Activated T-cell treated with anti-CD3 and anti-CD28 coated beads, Interleukin-2, amount 50 U/mL, for 1 hour (primary cell): ENCODE measurements around the gene RERE.

Experiments
- DNase-seq: peaks from one replicate; pipeline ENCODE4 v3.0.0-alpha.2; 2020

RERE gene

DNA sequence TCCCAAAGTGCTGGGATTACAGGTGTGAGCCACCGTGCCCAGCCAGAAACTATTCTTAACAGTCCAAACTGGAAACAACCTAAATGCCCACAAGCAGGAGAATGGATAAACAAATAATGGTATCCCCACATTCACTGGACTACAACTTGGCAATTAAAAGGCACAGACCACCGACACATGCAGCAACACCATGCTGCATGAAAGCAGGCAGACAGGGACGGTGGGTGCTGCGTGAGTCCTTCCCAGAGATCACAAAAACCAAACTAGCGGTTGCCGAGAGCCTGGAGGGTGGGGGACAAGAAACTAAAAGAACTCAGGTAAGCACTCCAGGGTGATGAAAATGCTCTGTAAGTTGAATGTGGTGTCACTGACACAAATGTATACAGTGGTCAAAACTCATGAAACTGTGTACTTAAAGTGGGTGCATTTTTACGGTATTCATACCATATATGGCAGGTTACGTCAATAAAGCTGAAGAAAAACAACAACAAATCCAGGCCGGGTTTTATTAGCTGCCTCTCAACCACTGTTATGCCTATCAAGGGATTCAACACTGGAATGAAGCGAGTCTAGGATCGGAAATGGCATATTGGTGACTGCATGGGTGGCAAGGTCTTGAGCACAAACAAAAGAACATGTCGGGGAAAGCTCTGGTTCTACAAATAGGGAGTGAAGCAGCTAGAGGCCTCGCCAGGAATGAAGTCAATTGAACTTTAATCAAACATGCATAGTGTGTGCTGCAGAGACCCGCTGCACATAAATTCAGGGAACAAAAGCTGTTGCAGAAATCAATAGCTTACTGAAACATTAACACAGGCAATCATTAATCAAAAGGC lies 447.2 kb downstream of the RERE start:
- no peak for DNase-seq

DNA sequence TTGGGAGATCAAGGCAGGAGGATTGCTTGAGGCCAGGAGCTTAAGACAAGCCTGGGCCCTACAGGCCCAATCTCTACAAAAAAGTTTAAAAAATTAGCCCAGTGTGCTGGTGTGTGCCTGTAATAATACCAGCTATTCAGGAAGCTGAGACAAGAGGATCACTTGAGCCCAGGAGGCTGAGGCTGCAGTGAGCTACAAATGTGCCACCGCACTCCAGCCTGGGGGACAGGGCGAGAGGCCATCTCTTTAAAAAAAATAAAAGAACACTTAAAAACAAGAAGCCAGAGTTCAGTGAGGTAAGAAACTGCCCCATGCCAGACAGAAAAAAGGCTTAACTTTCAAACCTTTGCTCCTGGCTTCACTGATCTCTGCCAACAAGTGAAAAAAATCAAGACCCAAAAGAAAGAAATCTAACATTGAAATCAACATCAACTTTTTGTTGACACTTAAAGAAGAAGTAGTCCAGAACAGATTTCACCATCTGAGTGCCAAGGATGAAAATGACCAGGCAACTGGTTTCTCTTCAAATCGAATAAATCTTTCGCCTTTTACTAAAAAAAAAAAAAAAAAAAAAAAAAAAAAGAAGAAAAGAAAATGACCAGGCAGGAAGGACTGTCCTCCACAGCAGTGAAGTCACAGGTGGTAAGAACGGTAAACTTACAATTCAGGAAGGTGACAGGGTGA lies 448.3 kb downstream of the RERE start:
- DNase-seq, result no peak

DNA sequence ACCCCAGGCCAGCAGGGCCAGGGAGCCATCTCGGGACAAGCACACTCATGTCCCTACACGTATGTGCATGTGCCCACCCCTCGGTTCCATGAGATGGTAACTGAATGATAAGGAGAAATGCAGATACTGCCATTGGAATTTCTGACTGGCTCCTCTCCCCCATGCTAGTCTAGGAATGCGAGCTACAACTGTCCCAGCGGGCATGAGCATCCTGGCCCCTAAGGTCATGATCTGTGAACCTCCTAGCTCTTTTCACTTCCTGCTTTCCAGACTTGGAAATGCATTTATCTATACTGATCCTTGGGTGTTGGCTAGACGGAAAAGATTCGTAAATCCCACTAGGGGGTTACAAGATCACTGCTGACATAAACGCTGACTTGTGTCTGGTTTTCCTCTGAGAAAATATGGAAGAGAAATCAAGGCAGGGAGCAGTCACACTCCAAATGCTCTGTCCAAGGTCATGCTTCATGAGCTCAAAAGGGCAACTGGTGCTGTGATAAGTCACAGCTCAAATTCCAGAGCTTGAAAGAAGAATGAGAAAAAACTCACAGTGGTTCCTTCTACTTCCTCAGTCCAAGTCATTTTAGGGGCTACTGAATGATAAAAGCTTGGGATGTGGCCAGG lies 449.8 kb downstream of the RERE start:
- no peak for DNase-seq

DNA sequence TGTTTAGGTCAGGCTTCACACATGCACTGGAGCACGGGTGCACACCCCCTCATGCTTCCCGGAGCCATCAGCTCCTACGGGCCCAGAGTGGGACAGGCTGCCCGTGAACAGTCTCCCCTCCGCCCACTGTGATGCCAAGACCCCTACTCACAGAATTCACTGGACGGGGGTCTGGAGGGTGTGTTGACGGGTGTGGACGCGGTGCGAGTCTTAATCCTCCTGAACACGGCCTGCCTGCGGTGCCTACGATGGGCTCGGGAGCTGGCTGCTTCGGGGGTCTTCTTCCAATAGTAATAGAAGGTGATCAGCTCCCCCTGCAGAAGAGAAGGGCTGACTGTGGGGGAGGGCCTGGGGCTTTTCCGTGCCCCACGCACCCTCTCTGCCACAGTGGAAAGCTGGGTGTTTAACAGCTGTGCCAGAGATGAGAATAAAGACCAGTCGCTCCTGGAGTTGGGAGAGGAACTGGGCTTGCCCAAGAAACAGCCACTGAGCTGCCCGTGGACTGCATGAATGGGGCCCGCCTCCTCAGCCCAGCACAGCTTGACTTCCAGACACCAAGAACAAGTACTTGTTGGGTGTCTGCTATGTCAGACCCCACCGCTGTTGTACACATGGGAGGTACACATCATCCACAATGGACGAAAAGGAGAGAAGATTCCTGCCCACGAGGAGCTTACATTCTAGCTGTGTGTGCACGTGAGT lies 451.6 kb downstream of the RERE start:
- DNase-seq, result no peak

DNA sequence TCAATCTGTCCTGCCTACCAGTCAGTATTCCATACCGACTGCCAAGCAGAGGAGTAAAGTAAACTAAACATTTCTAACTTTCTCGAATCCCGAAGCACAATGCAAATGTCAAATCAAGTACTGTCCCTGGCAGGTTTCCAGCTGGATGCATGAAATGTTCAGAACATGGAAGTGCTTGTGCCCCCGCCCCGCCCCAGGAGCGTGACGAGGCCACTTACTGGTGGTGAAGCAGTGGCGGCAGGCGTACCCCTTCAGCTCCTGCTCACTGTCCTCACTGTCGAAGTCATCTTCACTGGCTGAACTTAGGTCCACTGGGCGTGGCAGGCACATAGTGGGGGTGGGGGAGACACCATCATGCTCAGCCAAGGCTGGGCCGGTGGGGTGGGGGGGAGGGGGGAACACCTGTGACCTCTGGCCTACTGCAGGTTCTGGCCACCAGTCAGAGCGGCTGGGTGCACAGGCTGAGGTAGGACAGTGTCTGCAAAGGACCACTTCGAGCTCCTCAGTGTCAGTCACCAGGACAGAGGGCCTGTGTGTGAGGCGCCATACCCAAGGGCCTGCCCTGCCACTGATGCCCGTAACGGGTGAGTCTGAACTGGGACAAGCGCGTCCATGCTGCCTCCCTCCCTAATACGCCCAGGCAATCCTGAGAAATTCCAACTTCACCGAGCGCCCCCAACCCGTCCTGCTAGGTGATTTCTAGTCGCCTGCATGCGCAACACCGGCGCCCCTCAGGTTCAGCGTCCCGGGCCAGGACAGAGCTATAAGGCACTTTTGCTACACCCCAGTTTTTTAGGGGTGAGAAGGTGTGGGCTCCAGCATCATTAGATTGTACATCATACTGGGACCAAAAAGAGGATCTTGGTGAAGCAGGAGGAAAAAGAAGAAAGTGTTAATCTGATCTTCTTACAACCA lies 452.7 kb downstream of the RERE start:
- no peak for DNase-seq

DNA sequence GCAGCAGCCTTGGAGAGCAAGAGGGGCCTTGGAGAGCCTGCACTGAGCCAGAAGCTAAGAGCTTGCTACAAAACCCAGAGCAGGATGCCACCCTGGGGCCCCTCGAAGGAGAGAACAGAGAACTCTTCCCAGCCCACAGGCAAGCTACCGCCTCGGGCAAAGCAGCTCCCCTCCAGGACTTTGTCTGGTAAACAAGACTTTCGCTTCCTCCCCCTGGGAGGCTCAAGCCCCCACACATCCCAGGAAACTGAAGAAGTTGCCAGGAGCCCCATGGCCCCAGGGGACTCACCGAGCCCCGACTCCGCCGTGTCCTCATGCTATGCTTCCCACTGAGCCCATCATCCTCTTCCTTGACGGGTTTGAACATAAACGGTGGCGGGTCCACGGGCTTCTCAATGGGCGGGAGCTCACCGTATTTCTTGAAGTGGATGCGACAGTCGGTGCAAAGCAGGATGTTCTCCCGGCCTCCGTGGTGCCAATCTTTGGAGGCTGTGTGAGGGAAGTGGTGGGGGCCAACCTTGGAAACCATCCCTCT lies 453.6 kb downstream of the RERE start:
- DNase-seq, result no peak

DNA sequence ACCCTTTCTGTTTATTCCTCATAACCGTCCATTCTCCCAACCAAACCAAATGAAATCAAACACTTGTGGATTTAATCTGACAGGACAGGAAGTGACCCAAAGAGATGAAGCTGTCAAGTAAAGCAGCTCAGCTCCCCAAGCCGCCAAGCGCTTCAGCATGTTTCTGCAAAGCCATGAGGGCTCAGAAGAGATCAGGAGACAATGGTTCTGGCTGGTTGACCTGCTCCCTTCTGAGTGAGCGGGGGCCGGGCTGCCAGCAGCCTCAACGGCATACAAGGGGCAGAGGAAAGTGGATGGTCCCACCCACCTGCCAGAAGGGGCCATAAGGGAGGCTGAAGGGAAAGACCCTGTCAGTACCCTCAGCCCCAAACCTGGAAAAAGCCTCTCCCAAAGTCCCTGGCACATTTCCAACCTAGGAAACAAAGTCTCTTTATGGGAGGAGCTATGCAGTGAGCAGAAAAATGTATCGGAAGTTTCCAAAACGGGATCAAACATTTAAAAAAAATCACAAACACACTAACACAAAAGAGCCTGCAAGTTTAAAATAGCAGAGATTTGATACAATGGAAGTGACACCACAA lies 454.2 kb downstream of the RERE start:
- DNase-seq, result no peak

DNA sequence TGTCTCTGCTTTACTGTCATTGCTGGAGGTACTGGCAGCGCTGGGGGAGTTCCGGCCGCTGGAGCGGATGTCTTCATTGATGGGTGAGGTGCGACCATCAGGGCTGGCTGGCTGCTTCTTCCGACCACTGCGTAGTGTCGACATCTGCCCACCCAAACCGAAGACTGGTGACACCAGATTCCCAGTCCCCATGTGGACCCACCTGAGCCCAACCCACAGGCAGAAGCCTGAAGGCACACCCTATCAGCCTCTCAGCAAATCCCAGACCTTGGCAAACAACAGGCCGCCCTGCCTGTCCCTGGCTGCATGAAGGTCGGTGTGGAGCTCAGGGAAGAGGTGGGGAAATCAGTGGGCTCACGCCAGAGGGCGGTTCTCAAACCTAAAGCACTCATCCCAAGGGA lies 454.7 kb downstream of the RERE start:
- DNase-seq, result no peak

DNA sequence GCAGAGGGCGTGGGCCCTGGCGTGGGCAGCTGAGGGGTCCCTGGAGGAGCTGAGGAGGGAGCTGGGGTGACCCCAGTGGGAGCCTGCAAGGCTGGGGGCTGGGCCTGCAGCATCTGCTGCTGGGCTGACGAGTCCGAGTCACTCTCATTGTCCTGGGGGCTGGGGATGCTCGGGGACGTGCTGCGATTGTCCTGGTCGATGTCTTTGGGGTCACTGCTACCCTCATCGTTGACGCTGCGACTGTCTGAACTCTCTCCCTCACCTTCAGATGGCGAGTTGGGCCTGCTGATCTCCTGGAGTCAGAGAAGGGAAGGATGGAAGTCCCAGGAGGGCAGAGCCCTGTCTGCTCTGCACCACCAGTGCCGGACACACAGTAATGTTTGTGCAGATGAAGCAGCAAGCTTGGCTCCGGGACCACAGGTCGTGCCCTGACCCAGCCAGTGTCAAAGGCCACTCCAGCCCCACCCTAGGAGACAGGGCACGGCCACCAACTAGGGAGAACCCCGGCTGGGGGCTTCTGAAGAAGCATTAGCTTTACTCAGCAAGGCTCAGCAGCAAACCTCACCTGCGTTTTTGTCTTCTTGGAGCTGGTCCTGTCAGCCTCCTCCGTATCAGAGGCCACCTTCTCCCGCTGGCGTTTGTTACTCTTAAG lies 456.1 kb downstream of the RERE start:
- no peak for DNase-seq

DNA sequence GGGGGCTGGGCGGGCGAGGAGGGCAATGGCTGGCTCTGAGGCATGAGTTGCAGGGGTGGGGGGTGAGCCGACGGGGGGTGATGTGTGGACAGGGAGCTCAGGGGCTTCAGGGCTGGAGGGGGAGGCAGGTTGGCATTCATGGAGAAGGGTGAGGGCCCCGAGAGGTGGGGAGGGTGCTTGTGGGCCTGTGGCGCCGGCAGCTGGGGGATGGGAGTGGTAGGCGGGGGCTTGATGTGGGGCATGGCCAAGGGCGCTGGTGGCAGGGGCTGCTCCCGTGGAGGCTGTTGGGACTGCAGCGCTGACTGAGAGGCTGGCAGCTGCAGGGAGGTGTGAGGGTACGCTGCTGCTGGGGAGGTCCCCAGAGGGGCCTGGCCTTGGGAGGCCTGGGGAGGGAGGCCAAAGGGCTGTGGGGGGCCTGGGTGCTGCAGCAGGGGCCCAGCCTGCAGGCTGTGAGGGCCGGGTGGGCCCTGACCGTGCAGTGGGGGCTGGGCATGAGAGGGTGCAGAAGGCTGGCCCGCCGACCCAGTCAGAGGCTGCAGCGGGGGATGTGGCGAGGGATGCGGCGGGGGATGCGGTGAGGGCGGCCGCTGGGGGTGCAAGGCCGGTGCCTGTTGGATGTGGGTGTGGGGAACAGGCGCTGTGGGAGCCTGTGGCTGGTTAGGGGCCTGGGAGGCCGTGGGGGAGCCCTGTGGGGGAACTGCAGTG lies 456.8 kb downstream of the RERE start:
- DNase-seq, result no peak

DNA sequence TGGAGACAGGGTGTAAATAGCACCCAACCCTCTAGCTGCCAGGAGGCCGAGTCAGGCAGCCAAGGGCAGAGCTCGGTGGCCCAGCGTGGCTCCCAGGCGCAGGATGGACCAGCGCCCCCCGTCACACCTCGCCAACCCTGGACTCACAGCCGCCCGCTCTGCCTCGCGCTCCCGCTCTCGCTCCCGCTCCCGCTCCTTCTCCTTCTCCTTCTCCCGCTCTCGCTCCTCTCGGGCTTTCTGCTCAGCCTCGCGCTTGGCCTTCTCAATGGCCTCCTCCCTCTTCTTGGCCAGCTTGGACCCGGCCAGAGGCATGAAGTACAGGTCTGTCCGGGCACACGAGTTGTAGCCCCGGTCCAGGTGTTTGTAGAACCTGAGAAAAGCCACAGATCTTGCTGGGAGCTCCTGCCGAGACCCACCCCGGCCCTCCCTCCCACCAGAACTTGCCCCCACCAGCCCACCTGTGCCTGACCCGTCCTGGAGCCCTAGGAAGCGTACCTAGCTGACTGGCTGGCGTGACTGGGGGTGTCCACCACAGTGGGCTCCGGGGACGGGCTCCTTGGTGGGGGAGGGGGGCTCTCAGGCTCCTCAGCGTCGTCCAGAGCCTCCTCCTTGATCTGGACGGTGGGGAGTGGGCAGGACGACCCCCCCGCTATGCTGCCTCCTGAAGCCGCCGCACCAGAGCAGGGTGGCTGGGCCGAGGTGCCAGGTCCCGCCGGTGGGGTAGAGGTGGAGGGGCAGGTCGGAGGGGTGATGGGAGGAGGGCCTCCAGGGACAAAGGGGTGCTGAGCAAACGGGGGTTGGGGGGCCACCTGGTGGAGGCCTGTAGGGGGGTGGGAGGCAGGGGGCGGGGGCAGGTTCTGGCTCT lies 457.6 kb downstream of the RERE start:
- no peak for DNase-seq

DNA sequence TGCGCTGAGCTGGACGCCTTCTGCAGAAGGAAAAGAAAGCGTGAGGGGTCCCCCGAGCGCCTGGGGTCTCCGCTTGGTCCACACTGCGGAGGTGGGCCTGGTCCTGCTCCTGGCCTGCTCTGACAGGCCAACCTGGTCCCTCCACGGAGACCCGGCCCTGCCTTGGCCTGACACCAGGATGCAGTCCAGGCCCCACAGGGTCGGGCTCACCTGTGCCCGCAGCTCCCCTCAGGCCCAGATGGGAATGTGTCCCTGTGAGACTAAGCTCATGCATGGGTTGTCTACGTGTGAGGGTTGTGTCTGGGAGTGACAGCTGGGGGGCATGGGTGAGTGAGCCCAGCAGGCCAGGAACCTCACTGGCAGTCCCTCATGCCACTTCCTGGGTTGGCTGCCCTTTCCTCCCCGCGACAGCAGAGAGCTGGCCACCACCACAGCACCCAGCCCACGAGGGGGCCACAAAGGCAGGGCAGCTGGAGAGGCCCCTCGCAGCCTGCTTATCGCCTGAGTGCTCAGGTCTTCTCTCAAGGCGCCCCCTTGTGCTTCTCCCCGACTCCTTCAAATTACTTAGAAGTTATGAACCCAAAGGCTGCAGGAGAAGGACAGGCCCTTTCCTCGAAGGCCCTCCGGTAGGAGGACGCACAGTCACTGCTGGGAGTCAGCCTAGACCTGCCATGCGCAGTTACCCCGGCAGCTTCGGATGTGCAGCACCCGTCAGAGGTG lies 458.4 kb downstream of the RERE start:
- no peak for DNase-seq

DNA sequence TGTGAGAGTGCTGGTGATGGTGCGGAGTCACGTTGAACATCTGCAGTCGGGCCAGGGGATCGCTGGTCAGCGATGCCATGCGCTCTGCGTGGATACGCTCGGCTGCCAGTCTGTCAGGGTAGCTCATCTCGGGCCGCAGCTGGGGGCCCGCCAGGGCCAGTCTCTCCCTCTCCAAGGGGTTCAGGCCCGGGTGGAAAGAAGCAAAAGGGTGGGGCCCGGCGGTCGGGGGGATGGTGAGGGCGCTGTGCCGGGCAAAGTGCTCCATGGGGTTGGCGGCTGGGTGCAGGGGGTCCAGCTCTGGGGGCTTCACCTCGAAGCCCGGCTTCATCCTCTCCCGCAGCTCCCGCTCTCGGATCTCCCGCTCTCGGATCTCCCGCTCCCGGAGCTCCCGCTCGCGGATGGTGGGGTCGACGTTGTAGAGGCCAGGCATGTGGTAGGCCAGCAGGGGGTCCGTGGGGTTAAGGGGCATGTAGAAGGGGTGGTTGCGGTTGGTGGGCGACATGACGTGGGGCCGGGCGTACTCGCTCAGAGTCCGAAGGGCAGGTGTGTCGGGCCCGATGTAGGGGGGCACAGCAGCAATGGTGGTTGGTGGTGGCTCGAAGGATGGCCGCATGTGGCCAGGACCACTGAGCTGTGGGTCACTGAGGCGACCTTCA lies 459.1 kb downstream of the RERE start:
- no peak for DNase-seq

DNA sequence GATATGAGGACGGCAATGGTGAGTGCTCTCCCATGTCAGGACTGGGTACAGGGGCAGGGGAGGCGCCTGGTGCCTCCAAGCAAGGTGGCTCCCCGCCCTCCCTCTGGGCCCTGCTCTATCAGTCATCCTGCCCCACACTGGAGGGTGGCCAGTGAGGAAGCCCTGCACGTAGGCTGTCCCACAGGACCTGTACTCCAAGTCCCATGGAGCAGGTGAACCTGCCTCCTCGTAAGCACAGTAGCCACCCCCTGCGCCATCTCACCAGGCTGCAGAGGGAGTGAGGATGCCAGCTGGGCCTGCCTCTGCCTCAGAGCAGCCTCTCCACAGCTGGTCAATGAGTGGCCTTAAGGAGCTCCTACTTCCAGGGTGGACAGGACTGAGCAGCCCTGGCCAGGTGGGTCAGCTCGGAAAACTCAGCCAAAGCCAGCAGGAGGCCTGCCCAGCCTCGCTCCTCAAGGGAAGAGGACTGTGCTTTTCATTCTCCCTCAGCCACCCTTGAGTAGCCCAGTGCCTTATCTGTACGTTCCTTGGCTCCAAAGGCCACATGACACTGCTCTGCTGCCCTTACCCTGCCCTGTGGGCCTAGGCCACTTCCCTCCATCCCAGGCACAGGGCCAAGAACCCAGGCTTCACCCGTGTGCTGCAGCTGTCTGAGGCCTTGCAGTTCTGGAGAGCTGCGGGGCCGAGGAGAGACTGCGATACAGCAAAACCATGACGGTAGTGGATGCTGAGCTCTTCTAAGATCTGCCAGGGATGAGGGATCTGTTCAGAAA lies 459.9 kb downstream of the RERE start:
- no peak for DNase-seq

DNA sequence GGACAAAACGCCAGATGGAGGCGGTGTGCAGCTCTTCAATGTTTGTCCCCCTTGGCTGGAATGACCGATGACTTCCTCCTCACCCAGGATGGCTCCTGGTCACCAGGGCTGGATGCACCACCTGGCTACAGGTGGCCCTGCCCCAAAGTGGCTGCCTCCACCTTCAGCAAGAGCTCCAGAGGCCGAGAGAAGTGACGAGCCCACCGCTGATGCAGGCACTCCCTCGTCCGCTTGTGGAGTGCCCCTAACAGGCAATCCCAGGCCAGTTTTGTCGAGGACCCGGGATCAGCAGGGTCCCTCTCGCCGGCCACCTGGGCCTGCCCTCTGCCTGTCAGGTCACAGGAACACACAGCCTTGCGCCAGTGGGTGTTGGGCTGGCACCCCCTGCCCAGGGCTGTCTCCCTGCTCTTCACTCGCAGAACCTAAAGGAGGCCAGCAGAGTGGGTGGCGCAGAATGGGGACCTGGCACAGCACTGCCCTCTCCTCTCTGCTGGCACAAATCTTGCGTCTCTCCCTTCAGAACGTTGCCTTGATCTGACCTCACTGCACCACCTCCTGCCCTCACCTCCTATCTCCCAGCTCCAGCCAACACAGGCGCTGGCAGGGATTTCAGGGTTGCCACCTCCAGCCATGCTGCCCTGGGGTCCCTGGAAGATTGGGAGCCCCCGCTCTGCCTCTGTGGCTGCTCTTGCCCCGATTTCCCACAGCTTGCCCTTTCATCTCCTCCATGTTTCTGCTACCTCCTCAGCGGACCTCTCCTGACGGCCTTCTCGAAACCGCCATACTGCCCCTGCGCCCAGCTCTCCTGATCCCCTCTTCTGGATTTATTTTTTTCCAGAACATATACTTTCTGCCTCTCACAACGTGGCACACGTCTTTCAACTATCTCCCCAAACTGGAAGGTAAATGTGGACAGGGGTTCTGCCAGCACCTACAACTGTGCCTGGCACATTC lies 460.9 kb downstream of the RERE start:
- DNase-seq, result no peak
